HCT116 (cell line): ENCODE measurements around the gene UTRN. TPM values are rescaled to one million over a fixed set of nuclear protein-coding genes. Genes with fewer than 3 reads are reported as not detected.

Source experiments
- ATAC-seq: fragments of 200-7000 bp; cut with Tn5 transposase; 2 replicates; pipeline ENCODE4 v1.9.1; 2020; ENCODE audit warnings: mild to moderate bottlenecking, moderate library complexity
- BruUV-seq: library from RNA; stranded (reverse); fragments of 400-500 nt; replicated peaks from 2 replicates; lab custom pipeline; 2021; lab: Mats Ljungman, UMichigan
- CTCF ChIA-PET: fragments of 300-600 bp; sonication (Branson Sonifier 250); formaldehyde crosslinking; loops from one replicate; lab custom pipeline; 2021; ENCODE audit warnings: antibody characterized with exemption; lab: Charles Lee
- POLR2A ChIA-PET: fragments of 300-600, 350-600 bp; sonication (Branson Sonifier 250); formaldehyde crosslinking; loops from one replicate; lab custom pipeline; 2021; ENCODE audit warnings: antibody characterized with exemption; lab: Charles Lee
- RAD21 ChIA-PET, 2 experiments: fragments of 300-600 bp; sonication (Branson Sonifier 250); formaldehyde crosslinking; loops; one replicate each; lab custom pipeline; 2023; ENCODE audit warnings: low total read pairs in 2 of 2; ENCODE audit not compliant: uncharacterized antibody in 2 of 2, unreplicated experiment in 2 of 2, low non-redundant PET in 1 of 2; lab: Charles Lee
- DNase-seq: peaks from one replicate; pipeline ENCODE4 v3.0.0-alpha.2; 2010; ENCODE audit warnings: low read depth, low spot score
- H2AFZ ChIP-seq: fragments of 200-600 bp; shearing (Covaris generic), sonication (generic); 2 replicates; pipeline ENCODE4 v1.6.1; 2017; ENCODE audit warnings: low read depth, mixed run types, mixed read lengths, antibody characterized with exemption, low read length; ENCODE audit not compliant: poor library complexity, severe bottlenecking
- H3K27ac ChIP-seq: 2 replicates; pipeline ENCODE4 v1.5.1; 2012; ENCODE audit warnings: low read depth, low read length
- H3K27me3 ChIP-seq: fragments of 200-600 bp; sonication (generic); 2 replicates; pipeline ENCODE4 v1.6.1; 2016; ENCODE audit warnings: mixed run types, low read length, mixed read lengths; ENCODE audit not compliant: insufficient read depth
- H3K36me3 ChIP-seq, 2 experiments: fragments of 200-500 bp in 1 of 2; fragments of 200-600 bp in 1 of 2; sonication (Bioruptor generic) in 1 of 2; sonication (generic) in 1 of 2; 2 replicates each; pipeline versions ENCODE4 v1.5.1 to v1.6.1; 2014 to 2016; ENCODE audit warnings: low read length in 2 of 2, inconsistent platforms in 1 of 2, mixed read lengths in 1 of 2, mixed run types in 1 of 2; ENCODE audit not compliant: insufficient read depth in 2 of 2, control insufficient read depth in 1 of 2
- H3K4me1 ChIP-seq, 2 experiments: fragments of 200-600 bp in 1 of 2; sonication (generic) in 1 of 2; 2 replicates each; pipeline versions ENCODE4 v1.5.1 to v1.6.1; 2012 to 2017; ENCODE audit warnings: low read length in 2 of 2, inconsistent platforms in 1 of 2, mild to moderate bottlenecking in 1 of 2, mixed read lengths in 1 of 2, mixed run types in 1 of 2, moderate library complexity in 1 of 2; ENCODE audit not compliant: insufficient read depth in 2 of 2, control insufficient read depth in 1 of 2
- H3K4me2 ChIP-seq: fragments of 200-600 bp; sonication (generic); 2 replicates; pipeline ENCODE4 v1.6.1; 2017; ENCODE audit warnings: mixed run types, low read length, mixed read lengths
- H3K4me3 ChIP-seq, 2 experiments: fragments of 200-600 bp in 1 of 2; sonication (generic) in 1 of 2; replicated peaks in 1 of 2; 2 replicates each; pipeline ENCODE4 v1.5.1; 2011 to 2016; ENCODE audit warnings: low read length in 2 of 2, control low read depth in 1 of 2, low read depth in 1 of 2, mild to moderate bottlenecking in 1 of 2, mixed read lengths in 1 of 2, mixed run types in 1 of 2
- H3K79me2 ChIP-seq: fragments of 200-600 bp; sonication (generic); 2 replicates; pipeline ENCODE4 v1.6.1; 2017; ENCODE audit warnings: mild to moderate bottlenecking, mixed run types, low read length, moderate library complexity, mixed read lengths; ENCODE audit not compliant: insufficient read depth
- H3K9ac ChIP-seq: fragments of 200-600 bp; sonication (generic); 2 replicates; pipeline ENCODE4 v1.6.1; 2016; ENCODE audit warnings: low read length, mixed read lengths
- H3K9me2 ChIP-seq: fragments of 200-600 bp; sonication (generic), shearing (Covaris generic); 2 replicates; pipeline ENCODE4 v1.6.1; 2017; ENCODE audit warnings: mixed run types, mild to moderate bottlenecking, moderate library complexity; ENCODE audit not compliant: insufficient read depth
- H3K9me3 ChIP-seq, 2 experiments: fragments of 200-500 bp in 1 of 2; fragments of 200-600 bp in 1 of 2; sonication (Bioruptor generic) in 1 of 2; sonication (generic) in 1 of 2; 2 replicates each; pipeline ENCODE4 v1.6.1; 2014 to 2017; ENCODE audit warnings: low read length in 2 of 2, mixed read lengths in 2 of 2, inconsistent platforms in 1 of 2, low read depth in 1 of 2, mild to moderate bottlenecking in 1 of 2, mixed run types in 1 of 2, moderate library complexity in 1 of 2; ENCODE audit not compliant: control insufficient read depth in 1 of 2, insufficient read depth in 1 of 2
- H4K20me1 ChIP-seq: fragments of 200-600 bp; sonication (generic), shearing (Covaris generic); 2 replicates; pipeline ENCODE4 v1.6.1; 2017; ENCODE audit warnings: mixed run types, mild to moderate bottlenecking, moderate library complexity; ENCODE audit not compliant: insufficient read depth
- CBX3 ChIP-seq: IDR thresholded peaks from 2 replicates; pipeline ENCODE4 v1.6.1; 2012; ENCODE audit warnings: low read depth
- CEBPB ChIP-seq: IDR thresholded peaks from 2 replicates; pipeline ENCODE4 v1.6.1; 2012; ENCODE audit warnings: low read depth
- EGR1 ChIP-seq: IDR thresholded peaks from 2 replicates; pipeline ENCODE4 v1.6.1; 2012; ENCODE audit warnings: low read depth
- ELF1 ChIP-seq: IDR thresholded peaks from 2 replicates; pipeline ENCODE4 v1.6.1; 2012; ENCODE audit warnings: low read depth, borderline replicate concordance
- EZH2 ChIP-seq: fragments of 200-600 bp; sonication (generic); IDR thresholded peaks from 2 replicates; pipeline ENCODE4 v1.6.1; 2017; ENCODE audit warnings: antibody characterized with exemption, mixed run types
- EZH2phosphoT487 ChIP-seq: fragments of 200-600 bp; IDR thresholded peaks from 2 replicates; pipeline ENCODE4 v1.6.1; 2018; ENCODE audit warnings: antibody characterized with exemption, borderline replicate concordance
- FOSL1 ChIP-seq: IDR thresholded peaks from 2 replicates; pipeline ENCODE4 v1.6.1; 2012; ENCODE audit warnings: low read depth
- JUND ChIP-seq: IDR thresholded peaks from 2 replicates; pipeline ENCODE4 v1.6.1; 2012
- POLR2A ChIP-seq: IDR thresholded peaks from 2 replicates; pipeline ENCODE4 v1.7.0; 2011; ENCODE audit warnings: borderline replicate concordance; ENCODE audit not compliant: insufficient read depth, insufficient read length; ENCODE audit errors: extremely low read depth
- POLR2AphosphoS5 ChIP-seq: IDR thresholded peaks from 2 replicates; pipeline ENCODE4 v1.6.1; 2011; ENCODE audit warnings: mild to moderate bottlenecking, low read depth, low read length, moderate library complexity
- RAD21 ChIP-seq: IDR thresholded peaks from 2 replicates; pipeline ENCODE4 v1.6.1; 2012; ENCODE audit warnings: low read depth, mild to moderate bottlenecking
- SP1 ChIP-seq: IDR thresholded peaks from 2 replicates; pipeline ENCODE4 v1.6.1; 2012; ENCODE audit warnings: low read depth
- SRF ChIP-seq: IDR thresholded peaks from 2 replicates; pipeline ENCODE4 v1.6.1; 2012; ENCODE audit warnings: low read depth
- ZBTB33 ChIP-seq: IDR thresholded peaks from 2 replicates; pipeline ENCODE4 v1.6.1; 2011; ENCODE audit warnings: mild to moderate bottlenecking, low read length, moderate library complexity; ENCODE audit not compliant: insufficient replicate concordance; ENCODE audit errors: extremely low read depth
- ZFX ChIP-seq: fragments of 450-650 bp; IDR thresholded peaks from 2 replicates; pipeline ENCODE4 v1.6.1; 2017
- ZNF274 ChIP-seq: fragments of 200-500 bp; sonication (Bioruptor generic); IDR thresholded peaks from 2 replicates; pipeline ENCODE4 v1.6.1; 2014; ENCODE audit warnings: mild to moderate bottlenecking, low read depth, low read length, inconsistent platforms
- intact Hi-C: fragments of 100-400 bp; cut with micrococcal nuclease; formaldehyde crosslinking; loops from 2 replicates; pipeline ENCODE4 v1.10.0; 2022
- total RNA-seq: library from RNA; stranded (reverse); gene quantifications from one replicate; pipeline ENCODE4 v1.2.1, GENCODE V29; 2021; ENCODE audit not compliant: unreplicated experiment
- TF ChIP-seq, protein P1 (sequence below): IDR thresholded peaks from 2 replicates; pipeline ENCODE4 v1.6.1; 2012
- TF ChIP-seq, protein P2 (sequence below): IDR thresholded peaks from 2 replicates; pipeline ENCODE4 v1.6.1; 2012
- TF ChIP-seq, protein P3 (sequence below), 3 experiments: fragments of 200-600 bp in 1 of 3; sonication (generic) in 1 of 3; IDR thresholded peaks in 2 of 3; conservative IDR thresholded peaks in 1 of 3; 2 replicates each; pipeline ENCODE4 v1.5.1; 2012 to 2017; ENCODE audit warnings: low read depth in 2 of 3, low read length in 2 of 3, antibody characterized with exemption in 1 of 3, borderline replicate concordance in 1 of 3, control low read depth in 1 of 3, mild to moderate bottlenecking in 1 of 3, mixed read lengths in 1 of 3, mixed run types in 1 of 3, moderate library complexity in 1 of 3; ENCODE audit not compliant: insufficient read depth in 1 of 3

Gene UTRN
- total RNA-seq, 1 experiment from 2014 or later: 28.4 TPM

GRCh38 chr6:144325232-144325631 is 40.1 kb downstream of the UTRN start (continued):
- TF ChIP-seq FOSL1 (no peak), SRF (no peak), SP1 (no peak)
- TF ChIP-seq, protein P1, sequence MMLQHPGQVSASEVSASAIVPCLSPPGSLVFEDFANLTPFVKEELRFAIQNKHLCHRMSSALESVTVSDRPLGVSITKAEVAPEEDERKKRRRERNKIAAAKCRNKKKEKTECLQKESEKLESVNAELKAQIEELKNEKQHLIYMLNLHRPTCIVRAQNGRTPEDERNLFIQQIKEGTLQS: no peak
- TF ChIP-seq, protein P2, sequence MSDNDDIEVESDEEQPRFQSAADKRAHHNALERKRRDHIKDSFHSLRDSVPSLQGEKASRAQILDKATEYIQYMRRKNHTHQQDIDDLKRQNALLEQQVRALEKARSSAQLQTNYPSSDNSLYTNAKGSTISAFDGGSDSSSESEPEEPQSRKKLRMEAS: no peak

DNA sequence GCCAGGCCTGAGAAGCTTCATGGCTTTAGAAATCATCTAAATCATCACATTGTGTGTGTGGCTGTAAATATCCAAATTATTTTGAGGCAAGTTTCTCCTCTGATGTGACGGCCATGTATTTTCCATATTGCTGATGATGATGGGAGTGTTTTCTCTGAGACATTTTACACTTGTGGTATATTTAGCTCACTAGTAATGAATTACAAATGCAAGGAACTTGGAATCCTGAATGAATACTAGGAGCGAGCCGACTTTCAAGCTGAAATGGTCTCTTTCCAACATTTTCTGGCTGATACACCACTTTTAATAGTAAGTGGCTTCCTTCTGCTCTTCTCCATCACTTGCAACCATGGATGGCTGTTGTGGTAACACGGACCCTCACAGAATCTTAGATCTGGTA is 41.3 kb downstream of the UTRN start:
- H3K4me1 ChIP-seq: peaks cover 23 to 29% of the 10 kb centered on the region in 2 experiments
- POLR2A ChIA-PET: no interaction called here
- no peaks in the 10 kb centered on the region for H3K36me3 ChIP-seq
- intact Hi-C loops: no loop called here
- no peaks in the 10 kb centered on the region for H3K9me3 ChIP-seq
- BruUV-seq: no TSS peak
- RAD21 ChIA-PET: no interaction called here
- H3K9ac ChIP-seq: no peak overlapping the region
- no peak overlapping the region for H3K4me2 ChIP-seq
- DNase-seq (no peak), ATAC-seq (no peak)
- H3K27ac ChIP-seq: no peak overlapping the region
- TF ChIP-seq ZFX (no peak), CEBPB (no peak), ELF1 (no peak), EZH2phosphoT487 (no peak), RAD21 (no peak), EZH2 (no peak), ZBTB33 (no peak), POLR2AphosphoS5 (no peak), POLR2A (no peak), FOSL1 (no peak), JUND (no peak), SRF (no peak), SP1 (no peak), EGR1 (no peak), CBX3 (no peak), ZNF274 (no peak)
- TF ChIP-seq, protein P2: no peak
- TF ChIP-seq, protein P3, sequence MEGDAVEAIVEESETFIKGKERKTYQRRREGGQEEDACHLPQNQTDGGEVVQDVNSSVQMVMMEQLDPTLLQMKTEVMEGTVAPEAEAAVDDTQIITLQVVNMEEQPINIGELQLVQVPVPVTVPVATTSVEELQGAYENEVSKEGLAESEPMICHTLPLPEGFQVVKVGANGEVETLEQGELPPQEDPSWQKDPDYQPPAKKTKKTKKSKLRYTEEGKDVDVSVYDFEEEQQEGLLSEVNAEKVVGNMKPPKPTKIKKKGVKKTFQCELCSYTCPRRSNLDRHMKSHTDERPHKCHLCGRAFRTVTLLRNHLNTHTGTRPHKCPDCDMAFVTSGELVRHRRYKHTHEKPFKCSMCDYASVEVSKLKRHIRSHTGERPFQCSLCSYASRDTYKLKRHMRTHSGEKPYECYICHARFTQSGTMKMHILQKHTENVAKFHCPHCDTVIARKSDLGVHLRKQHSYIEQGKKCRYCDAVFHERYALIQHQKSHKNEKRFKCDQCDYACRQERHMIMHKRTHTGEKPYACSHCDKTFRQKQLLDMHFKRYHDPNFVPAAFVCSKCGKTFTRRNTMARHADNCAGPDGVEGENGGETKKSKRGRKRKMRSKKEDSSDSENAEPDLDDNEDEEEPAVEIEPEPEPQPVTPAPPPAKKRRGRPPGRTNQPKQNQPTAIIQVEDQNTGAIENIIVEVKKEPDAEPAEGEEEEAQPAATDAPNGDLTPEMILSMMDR (IDR thresholded peaks at IDR 0.05 in 2 of 3, conservative IDR thresholded peaks at IDR 0.05 in 1 of 3; ENCODE audit: borderline replicate concordance in 1 of 3, insufficient read depth in 1 of 3, low read depth in 2 of 3, low read length in 2 of 3): no peak
- TF ChIP-seq, protein P1: no peak
- no peaks in the 10 kb centered on the region for H3K79me2 ChIP-seq
- H3K9me2 ChIP-seq: no peaks in the 10 kb centered on the region
- H2AFZ ChIP-seq: no peak overlapping the region
- H3K4me3 ChIP-seq: no peak overlapping the region
- no peaks in the 10 kb centered on the region for H4K20me1 ChIP-seq
- H3K27me3 ChIP-seq: no peaks in the 10 kb centered on the region
- CTCF ChIA-PET: no interaction called here
